ENCODE measurements around the gene PHETA2.
"Not testable (repeated sequence)": the region's sequence is repeated elsewhere in the genome, so short reads cannot be mapped to it uniquely, and the experiment has no call there.

PHETA2 gene

DNA sequence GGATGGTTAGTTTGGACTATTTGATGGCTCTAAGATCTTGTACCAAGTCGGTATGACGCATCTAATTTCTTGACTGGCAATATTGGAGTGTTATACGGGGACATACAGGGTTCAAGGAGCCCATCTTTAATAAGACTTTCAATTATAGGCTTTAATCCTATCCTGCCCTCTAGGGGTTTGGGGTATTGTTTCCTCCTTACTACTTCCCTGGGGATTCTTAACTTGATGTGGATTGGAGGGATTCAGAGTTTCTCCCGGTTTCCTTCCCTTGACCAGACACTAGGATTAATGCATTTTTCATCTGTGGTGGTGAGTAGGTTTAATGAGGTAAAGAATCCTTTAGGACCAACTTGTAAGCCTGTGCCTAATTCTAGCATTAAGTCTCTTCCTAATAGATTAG lies 37.8 kb downstream of the PHETA2 start:
- no peak for DNase-seq

DNA sequence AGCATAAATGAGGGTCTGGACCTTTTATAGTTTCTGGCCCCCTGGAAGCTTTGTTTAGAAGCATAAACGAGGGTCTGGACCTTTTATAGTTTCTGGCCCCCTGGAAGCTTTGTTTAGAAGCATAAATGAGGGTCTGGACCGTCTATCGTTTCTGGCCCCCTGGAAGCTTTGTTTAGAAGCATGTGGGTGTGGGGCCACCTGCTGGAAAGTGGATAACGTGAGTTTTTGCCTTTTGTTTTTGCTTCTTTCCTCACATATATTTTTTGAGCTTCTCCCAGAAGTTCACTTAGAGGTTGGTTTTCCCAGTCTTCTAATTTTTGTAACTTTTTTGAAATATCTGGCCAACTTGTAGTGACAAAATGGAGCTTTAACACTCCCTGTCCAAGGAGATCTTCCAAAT lies 38.7 kb downstream of the PHETA2 start:
- DNase-seq = not testable (repeated sequence)

DNA sequence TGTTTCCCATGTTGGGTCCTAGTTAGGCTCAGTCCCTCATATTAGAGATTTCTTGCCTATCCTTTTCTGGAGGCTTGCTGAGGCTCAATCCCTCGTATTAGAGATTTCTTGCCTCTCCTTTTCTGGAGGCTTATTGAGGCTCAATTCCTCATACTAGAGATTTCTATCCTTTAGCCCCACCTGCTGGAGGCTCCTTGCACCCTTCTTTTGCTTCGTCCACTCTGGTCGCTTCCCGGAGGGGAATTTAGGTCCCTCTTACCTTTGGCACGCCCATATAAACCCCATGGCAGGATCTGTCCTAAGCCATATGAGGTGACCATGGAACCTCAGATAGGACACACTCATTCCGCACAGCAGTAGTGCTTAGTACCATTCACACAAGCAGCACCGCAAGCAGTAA lies 40.7 kb downstream of the PHETA2 start:
- no peak for DNase-seq

DNA sequence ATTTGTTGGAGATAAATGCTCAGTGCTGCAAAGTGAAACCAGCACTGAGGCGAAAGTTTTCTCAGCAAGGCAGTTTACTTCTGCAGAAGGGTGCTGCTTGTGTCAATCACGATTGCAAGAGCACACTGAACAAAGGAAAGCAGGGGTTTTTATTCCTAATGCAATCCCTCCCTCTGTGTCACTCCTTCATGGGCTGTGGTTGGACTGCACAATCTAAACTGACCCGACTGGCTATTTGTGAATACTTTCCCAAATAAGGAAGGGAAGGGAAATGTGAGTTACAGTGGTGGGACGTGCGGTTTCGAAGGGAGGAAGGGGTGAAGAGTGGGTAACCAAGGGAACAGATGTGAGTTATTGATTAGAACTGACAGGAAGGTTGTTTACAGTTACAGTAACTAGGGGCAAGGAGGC lies 41.4 kb downstream of the PHETA2 start:
- not testable (repeated sequence) for DNase-seq

DNA sequence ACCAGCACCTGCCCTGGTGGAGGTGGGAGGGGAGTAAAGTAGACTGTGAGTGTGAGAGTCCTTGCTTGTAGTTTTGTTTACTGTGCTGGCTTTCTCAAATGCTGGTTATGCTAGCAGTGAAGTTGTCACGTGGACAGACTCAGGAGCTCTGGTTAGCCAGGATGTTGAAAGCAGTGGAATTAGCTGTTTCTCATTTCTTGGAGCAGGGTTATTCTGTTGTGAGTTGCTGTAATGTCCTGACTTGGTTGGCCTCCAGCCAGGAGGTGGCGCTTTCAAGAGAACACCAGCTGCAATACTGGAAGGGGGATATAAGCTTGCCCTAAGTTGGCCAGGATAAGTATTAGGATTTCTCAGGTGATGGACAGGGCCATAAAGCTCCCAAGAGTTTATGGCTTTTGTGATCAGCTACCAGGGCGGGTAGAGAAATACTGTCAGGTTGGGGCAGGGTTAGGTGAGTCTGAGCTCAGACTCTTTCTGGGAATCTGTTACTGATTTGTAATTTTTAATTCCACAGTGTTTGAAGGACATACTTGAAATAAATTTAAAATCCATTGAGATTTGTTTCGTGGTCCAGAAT lies 42.9 kb downstream of the PHETA2 start:
- DNase-seq = no peak

DNA sequence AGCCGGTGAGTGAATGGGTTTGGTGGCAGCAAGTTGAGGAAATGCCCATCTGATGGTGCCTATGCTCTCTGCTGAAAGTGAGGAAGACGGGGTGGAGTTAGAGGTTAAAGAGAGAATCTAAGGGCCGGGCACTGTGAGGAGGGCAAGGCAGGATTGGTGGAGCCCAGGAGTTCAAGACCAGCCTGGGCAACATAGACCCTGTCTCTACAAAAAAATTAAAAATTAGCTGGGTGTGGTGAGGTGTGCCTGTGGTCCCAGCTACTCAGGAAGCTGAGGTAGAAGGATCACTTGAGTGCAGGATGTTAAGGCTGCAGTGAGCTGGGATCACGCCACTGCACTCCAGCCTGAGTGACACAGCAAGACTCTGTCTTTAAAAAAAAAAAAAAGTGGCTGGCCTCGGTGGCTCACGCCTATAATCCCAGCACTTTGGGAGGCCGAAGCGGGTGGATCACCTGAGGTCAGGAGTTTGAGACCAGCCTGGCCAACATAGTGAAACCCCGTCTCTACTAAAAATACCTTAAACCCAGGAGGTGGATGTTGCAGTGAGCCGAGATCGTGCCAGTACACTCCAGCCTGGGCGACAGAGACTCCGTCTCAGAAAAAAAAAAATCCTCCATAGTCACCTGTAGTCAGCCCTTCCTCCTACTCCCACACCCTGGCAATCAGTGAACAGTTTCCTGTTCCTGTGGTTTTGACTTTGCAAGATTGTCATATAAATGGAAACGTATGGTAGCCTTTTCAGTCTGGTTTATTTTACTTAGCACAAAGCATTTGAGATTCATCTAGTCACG lies 46.4 kb downstream of the PHETA2 start:
- peak; percentile 34 for DNase-seq

DNA sequence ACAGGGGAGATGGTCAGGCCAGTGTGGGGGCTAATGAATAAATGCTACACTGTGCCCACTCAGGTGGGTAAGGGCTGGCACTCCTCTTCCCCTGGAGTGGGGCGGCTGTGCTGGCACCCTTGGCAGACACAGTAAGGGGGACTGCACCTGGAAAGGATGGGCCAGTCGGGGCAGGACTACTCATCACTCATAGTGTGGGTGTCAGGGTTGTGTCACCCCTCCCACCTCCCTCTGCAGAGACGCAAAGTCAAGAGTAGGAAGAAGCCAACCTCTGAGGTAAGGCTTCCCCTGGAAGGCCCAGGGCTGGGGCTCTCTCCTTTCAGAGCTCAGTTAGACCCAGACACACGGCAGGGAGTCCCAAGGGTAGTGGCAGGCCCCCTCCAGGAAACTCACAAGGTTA lies 49.5 kb downstream of the PHETA2 start:
- DNase-seq = not testable (repeated sequence)

DNA sequence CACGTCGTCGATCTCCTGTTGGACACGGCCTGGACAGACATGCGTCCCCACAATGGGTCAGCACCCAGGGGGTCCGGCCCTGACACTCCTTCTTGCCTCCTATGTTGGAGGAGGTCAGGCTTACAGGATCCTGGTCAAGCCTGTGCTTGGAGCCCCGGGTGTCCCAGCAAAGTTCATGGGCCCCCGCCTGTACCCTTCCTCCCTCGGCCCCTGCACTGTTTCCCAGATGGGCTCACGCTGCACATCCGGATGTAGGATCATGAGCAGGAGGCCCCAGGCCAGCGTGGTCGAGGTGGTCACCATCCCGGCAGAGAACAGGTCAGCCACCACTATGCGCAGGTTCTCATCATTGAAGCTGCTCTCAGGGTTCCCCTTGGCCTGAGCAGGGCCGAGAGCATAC lies 53.6 kb downstream of the PHETA2 start:
- DNase-seq = no peak

DNA sequence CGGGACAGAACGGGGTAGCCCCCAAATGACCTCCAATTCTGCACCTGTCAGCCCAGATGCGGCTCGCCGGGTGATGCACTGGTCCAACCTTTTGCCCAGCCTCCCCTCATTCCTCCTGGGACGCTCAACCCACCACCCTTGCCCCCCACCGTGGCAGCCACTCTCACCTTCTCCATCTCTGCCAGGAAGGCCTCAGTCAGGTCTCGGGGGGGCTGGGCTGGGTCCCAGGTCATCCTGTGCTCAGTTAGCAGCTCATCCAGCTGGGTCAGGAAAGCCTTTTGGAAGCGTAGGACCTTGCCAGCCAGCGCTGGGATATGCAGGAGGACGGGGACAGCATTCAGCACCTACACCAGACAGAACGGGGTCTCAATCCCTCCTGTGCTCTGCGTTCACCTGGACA lies 54.0 kb downstream of the PHETA2 start:
- DNase-seq = not testable (repeated sequence)

All from stimulated activated CD4-positive, alpha-beta T cell treated with anti-CD3 and anti-CD28 coated beads, Interleukin-4, amount 100 ng/mL, for 1 hour (primary cell).